ENCODE data around the gene NOC3L. TPM values are rescaled to one million over a fixed set of nuclear protein-coding genes. Genes with fewer than 3 reads are reported as not detected.

Gene NOC3L
- total and polyA plus RNA-seq, 4 donors = 3.6 to 14.7 (median 7.2) TPM

DNA sequence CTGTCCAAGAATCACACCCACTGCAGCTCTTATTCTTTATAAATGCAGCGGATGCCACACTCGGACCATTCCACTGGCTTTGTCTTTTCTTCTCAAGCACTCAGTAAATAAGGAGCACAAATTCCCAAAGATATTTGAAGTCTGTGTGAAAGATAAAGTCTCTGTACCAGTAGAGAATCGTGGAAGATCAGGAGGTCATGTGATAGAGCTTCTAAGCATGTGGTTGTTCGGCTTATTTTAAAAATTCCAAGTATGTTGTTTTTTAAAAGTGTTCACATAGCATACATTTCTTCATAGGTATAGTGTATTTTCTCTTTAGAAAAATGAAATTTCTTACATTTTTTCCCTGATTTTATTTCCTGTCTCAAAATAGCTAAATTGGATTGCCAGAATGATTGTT is 75.8 kb downstream of the NOC3L start:
- Histone ChIP-seq H3K9me3 (ENCODE audit: control insufficient read depth in 4 of 4, low read length in 3 of 4) (no peaks in the 10 kb centered on the region), H3K27me3 (ENCODE audit: control insufficient read depth in 4 of 4, insufficient read depth in 4 of 4, low read length in 3 of 4) (no peaks in the 10 kb centered on the region), H3K36me3 (ENCODE audit: control insufficient read depth in 4 of 4, insufficient read depth in 3 of 4, low read depth in 1 of 4, low read length in 3 of 4) (no peaks in the 10 kb centered on the region), H3K4me1 (ENCODE audit: control insufficient read depth in 4 of 4, insufficient read depth in 4 of 4, low read length in 3 of 4) (no peaks in the 10 kb centered on the region), H3K4me3 (ENCODE audit: low read depth in 1 of 3, low read length in 3 of 3) (no peak overlapping the region), H3K9ac (ENCODE audit: low read depth in 1 of 2, low read length in 2 of 2) (no peak overlapping the region), H3K27ac (ENCODE audit: low read depth in 1 of 2, low read length in 2 of 2) (no peak overlapping the region)
- DNase-seq (ENCODE audit: low spot score) = no peak
- WGBS = 89% methylated on average over 4 of the region's 4 CpGs
- TF ChIP-seq FOXA2 (IDR thresholded peaks at IDR 0.05) (no peak), FOXA1 (IDR thresholded peaks at IDR 0.05) (no peak), JUND (IDR thresholded peaks at IDR 0.05) (no peak), GABPA (IDR thresholded peaks at IDR 0.05 in 1 of 2, conservative IDR thresholded peaks at IDR 0.05 in 1 of 2) (no peak), RXRA (IDR thresholded peaks at IDR 0.05) (no peak), YY1 (IDR thresholded peaks at IDR 0.05) (no peak), NR2F2 (IDR thresholded peaks at IDR 0.05) (no peak), HNF4G (IDR thresholded peaks at IDR 0.05) (no peak), HNF4A (conservative IDR thresholded peaks at IDR 0.05) (no peak), RAD21 (IDR thresholded peaks at IDR 0.05) (no peak), EGR1 (IDR thresholded peaks at IDR 0.05; ENCODE audit: low read depth in 2 of 2) (no peak)
- TF ChIP-seq, protein P1, sequence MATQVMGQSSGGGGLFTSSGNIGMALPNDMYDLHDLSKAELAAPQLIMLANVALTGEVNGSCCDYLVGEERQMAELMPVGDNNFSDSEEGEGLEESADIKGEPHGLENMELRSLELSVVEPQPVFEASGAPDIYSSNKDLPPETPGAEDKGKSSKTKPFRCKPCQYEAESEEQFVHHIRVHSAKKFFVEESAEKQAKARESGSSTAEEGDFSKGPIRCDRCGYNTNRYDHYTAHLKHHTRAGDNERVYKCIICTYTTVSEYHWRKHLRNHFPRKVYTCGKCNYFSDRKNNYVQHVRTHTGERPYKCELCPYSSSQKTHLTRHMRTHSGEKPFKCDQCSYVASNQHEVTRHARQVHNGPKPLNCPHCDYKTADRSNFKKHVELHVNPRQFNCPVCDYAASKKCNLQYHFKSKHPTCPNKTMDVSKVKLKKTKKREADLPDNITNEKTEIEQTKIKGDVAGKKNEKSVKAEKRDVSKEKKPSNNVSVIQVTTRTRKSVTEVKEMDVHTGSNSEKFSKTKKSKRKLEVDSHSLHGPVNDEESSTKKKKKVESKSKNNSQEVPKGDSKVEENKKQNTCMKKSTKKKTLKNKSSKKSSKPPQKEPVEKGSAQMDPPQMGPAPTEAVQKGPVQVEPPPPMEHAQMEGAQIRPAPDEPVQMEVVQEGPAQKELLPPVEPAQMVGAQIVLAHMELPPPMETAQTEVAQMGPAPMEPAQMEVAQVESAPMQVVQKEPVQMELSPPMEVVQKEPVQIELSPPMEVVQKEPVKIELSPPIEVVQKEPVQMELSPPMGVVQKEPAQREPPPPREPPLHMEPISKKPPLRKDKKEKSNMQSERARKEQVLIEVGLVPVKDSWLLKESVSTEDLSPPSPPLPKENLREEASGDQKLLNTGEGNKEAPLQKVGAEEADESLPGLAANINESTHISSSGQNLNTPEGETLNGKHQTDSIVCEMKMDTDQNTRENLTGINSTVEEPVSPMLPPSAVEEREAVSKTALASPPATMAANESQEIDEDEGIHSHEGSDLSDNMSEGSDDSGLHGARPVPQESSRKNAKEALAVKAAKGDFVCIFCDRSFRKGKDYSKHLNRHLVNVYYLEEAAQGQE (IDR thresholded peaks at IDR 0.05) = no peak

GRCh38 chr10:94285271-94285670 is 77.5 kb downstream of the NOC3L start:
- Histone ChIP-seq H3K4me3 (ENCODE audit: low read depth in 1 of 3, low read length in 3 of 3) (no peak overlapping the region), H3K27me3 (ENCODE audit: control insufficient read depth in 4 of 4, insufficient read depth in 4 of 4, low read length in 3 of 4) (no peaks in the 10 kb centered on the region), H3K27ac (ENCODE audit: low read depth in 1 of 2, low read length in 2 of 2) (no peak overlapping the region), H3K4me1 (ENCODE audit: control insufficient read depth in 4 of 4, insufficient read depth in 4 of 4, low read length in 3 of 4) (peaks cover 0 to under 1% (median 0%) of the 10 kb centered on the region in 4 donors), H3K36me3 (ENCODE audit: control insufficient read depth in 4 of 4, insufficient read depth in 3 of 4, low read depth in 1 of 4, low read length in 3 of 4) (no peaks in the 10 kb centered on the region), H3K9ac (ENCODE audit: low read depth in 1 of 2, low read length in 2 of 2) (no peak overlapping the region), H3K9me3 (ENCODE audit: control insufficient read depth in 4 of 4, low read length in 3 of 4) (no peaks in the 10 kb centered on the region)
- 91% methylated on average over 7 of the region's 7 CpGs for WGBS
- TF ChIP-seq EGR1 (IDR thresholded peaks at IDR 0.05; ENCODE audit: low read depth in 2 of 2) (no peak), HNF4G (IDR thresholded peaks at IDR 0.05) (no peak), HNF4A (conservative IDR thresholded peaks at IDR 0.05) (no peak), YY1 (IDR thresholded peaks at IDR 0.05) (no peak), RAD21 (IDR thresholded peaks at IDR 0.05) (no peak), FOXA1 (IDR thresholded peaks at IDR 0.05) (no peak), JUND (IDR thresholded peaks at IDR 0.05) (no peak), SP1 (IDR thresholded peaks at IDR 0.05) (no peak), TAF1 (conservative IDR thresholded peaks at IDR 0.05) (no peak), NR2F2 (IDR thresholded peaks at IDR 0.05) (no peak), CTCF (IDR thresholded peaks at IDR 0.05; ENCODE audit: low read depth, low read length, missing input control) (no peak), RXRA (IDR thresholded peaks at IDR 0.05) (no peak), FOXA2 (IDR thresholded peaks at IDR 0.05) (no peak), MAX (IDR thresholded peaks at IDR 0.05) (no peak), GABPA (IDR thresholded peaks at IDR 0.05 in 1 of 2, conservative IDR thresholded peaks at IDR 0.05 in 1 of 2) (no peak), ZBTB33 (IDR thresholded peaks at IDR 0.05) (no peak)
- TF ChIP-seq, protein P2, sequence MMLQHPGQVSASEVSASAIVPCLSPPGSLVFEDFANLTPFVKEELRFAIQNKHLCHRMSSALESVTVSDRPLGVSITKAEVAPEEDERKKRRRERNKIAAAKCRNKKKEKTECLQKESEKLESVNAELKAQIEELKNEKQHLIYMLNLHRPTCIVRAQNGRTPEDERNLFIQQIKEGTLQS (IDR thresholded peaks at IDR 0.05) = no peak
- TF ChIP-seq, protein P1 (IDR thresholded peaks at IDR 0.05) = no peak
- no peak for DNase-seq (ENCODE audit: low spot score)

Data from liver (tissue), 9 donors.